Dendritic cell treated with granulocyte-macrophage colony-stimulating factor and Interleukin-4, amounts not matched to agents 40 ng/mL and 50 ng/mL, for 4 days (primary cell): ENCODE measurements around the gene TSSC4.

Experiments used
- H3K27ac Mint-ChIP-seq: one replicate; pipeline ENCODE4 v1.8.0; 2022; ENCODE audit warnings: mild to moderate bottlenecking, mixed read lengths
- H3K27me3 Mint-ChIP-seq: one replicate; pipeline ENCODE4 v1.8.0; 2022; ENCODE audit warnings: mild to moderate bottlenecking, mixed read lengths
- H3K36me3 Mint-ChIP-seq: one replicate; pipeline ENCODE4 v1.8.0; 2022; ENCODE audit warnings: low read depth, mixed read lengths
- H3K4me1 Mint-ChIP-seq: one replicate; pipeline ENCODE4 v1.8.0; 2022; ENCODE audit warnings: low read depth, mixed read lengths
- H3K4me3 Mint-ChIP-seq: one replicate; pipeline ENCODE4 v1.8.0; 2022; ENCODE audit warnings: mild to moderate bottlenecking, moderate library complexity, mixed read lengths
- H3K9me3 Mint-ChIP-seq: one replicate; pipeline ENCODE4 v1.8.0; 2022; ENCODE audit warnings: mixed read lengths
- intact Hi-C: fragments of 100-400 bp; cut with micrococcal nuclease; formaldehyde crosslinking; loops from one replicate; pipeline ENCODE4 v1.15.0; 2022

Gene TSSC4

GRCh38 chr11:2387266-2387987, 13.1 kb upstream of the TSSC4 start:
- no peak overlapping the region for H3K27ac Mint-ChIP-seq
- intact Hi-C loops: no loop called here
- peaks cover 68% of the 10 kb centered on the region for H3K4me1 Mint-ChIP-seq
- H3K9me3 Mint-ChIP-seq: no peaks in the 10 kb centered on the region
- H3K27me3 Mint-ChIP-seq: no peaks in the 10 kb centered on the region
- H3K4me3 Mint-ChIP-seq: no peak overlapping the region
- H3K36me3 Mint-ChIP-seq: peaks cover 74% of the 10 kb centered on the region

DNA sequence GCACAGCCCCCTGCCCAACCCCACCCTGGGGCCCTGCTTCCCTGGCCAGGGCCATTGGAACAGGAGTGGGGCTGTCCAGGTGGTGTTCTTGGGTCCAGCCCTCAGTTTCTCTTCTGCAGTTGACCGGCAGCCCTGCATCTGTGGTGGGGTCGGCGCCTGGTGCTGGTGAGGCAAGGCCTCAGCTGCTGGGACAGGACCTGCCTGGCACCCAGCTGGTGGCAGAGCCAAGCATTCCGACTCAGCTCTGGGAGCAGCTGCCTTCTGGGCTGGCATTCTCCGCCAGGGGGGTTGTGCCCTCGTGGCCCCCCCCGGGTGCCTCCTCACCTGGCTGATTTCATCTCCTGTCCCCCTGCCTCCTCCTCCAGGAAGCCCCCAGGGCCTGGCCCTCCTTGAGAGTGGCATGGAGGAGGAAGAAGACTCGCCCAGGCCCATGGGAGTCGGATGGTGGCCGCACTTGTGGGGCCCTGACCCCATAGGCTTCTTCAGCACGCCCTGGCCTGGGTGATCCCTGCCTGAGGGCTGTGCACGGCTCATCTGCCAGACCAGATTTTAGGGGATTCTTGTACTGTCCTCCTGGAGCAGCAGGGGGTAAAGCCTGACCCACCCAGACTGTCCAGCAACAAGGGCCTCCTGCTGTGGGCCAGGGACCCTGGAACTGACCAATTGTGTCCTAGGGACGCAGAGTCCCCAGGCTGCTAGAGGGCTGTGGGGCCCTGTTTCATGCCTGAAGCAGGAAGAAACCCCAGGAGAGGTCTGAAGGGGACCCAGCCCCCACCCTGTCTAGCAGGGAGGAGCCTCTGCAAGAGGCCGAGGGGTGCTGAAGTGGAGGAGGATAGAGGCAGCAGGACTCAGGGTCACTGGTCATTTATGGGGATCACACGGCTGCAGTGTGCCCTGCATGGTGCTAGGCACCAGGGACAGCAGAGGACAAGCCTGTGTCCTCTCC, 11.8 kb upstream of the TSSC4 start:
- intact Hi-C loops: no loop called here
- H3K27me3 Mint-ChIP-seq: no peaks in the 10 kb centered on the region
- H3K4me3 Mint-ChIP-seq: no peak overlapping the region
- H3K27ac Mint-ChIP-seq: no peak overlapping the region
- H3K36me3 Mint-ChIP-seq: peaks cover 85% of the 10 kb centered on the region
- H3K9me3 Mint-ChIP-seq: no peaks in the 10 kb centered on the region
- peaks cover 55% of the 10 kb centered on the region for H3K4me1 Mint-ChIP-seq

- H3K9me3 Mint-ChIP-seq: no peaks in the 10 kb centered on the region
- peaks cover 47% of the 10 kb centered on the region for H3K4me1 Mint-ChIP-seq
- intact Hi-C loops: no loop called here
- H3K27ac Mint-ChIP-seq: no peak overlapping the region
- H3K4me3 Mint-ChIP-seq: no peak overlapping the region
- peaks cover 87% of the 10 kb centered on the region for H3K36me3 Mint-ChIP-seq
- no peaks in the 10 kb centered on the region for H3K27me3 Mint-ChIP-seq
Observed at GRCh38 chr11:2389377-2390026, 11.0 kb upstream of the TSSC4 start.

DNA sequence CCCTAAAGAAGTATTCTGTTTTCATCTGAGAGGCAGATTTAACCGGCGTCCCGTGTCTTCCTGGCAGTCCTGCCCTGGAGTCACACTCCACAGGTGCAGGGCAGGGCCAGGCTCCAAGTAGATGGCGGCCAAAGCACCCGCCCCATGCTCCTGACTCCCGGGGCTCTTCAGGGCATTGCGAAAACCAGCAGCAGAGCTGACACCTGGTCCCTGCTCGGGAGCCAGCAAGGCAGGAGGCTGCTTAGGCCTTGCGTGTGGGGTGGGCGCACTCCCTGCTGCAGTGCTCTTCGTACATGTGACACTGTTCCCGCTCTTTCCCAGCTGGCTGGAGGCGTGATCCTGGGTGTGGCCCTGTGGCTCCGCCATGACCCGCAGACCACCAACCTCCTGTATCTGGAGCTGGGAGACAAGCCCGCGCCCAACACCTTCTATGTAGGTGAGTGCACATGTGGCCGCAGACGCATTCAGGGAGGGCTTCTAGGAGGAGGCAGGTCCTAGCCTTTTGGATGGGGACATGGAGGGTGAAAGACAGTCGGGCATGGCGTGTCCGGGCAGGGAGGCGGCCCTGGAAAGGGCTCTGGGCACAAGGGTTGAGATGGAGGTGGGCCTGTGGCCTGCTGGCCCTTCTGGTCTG, 10.3 kb upstream of the TSSC4 start:
- H3K4me3 Mint-ChIP-seq: no peak overlapping the region
- H3K9me3 Mint-ChIP-seq: no peaks in the 10 kb centered on the region
- H3K27me3 Mint-ChIP-seq: no peaks in the 10 kb centered on the region
- peaks cover 88% of the 10 kb centered on the region for H3K36me3 Mint-ChIP-seq
- no peak overlapping the region for H3K27ac Mint-ChIP-seq
- peaks cover 40% of the 10 kb centered on the region for H3K4me1 Mint-ChIP-seq
- intact Hi-C loops: no loop called here

GRCh38 chr11:2390725-2391151, 9.8 kb upstream of the TSSC4 start:
- Mint-ChIP-seq H3K27ac (no peak overlapping the region), H3K9me3 (no peaks in the 10 kb centered on the region), H3K36me3 (peaks cover 88% of the 10 kb centered on the region), H3K4me3 (no peak overlapping the region), H3K27me3 (no peaks in the 10 kb centered on the region), H3K4me1 (peaks cover 35% of the 10 kb centered on the region)
- intact Hi-C loops: no loop called here

DNA sequence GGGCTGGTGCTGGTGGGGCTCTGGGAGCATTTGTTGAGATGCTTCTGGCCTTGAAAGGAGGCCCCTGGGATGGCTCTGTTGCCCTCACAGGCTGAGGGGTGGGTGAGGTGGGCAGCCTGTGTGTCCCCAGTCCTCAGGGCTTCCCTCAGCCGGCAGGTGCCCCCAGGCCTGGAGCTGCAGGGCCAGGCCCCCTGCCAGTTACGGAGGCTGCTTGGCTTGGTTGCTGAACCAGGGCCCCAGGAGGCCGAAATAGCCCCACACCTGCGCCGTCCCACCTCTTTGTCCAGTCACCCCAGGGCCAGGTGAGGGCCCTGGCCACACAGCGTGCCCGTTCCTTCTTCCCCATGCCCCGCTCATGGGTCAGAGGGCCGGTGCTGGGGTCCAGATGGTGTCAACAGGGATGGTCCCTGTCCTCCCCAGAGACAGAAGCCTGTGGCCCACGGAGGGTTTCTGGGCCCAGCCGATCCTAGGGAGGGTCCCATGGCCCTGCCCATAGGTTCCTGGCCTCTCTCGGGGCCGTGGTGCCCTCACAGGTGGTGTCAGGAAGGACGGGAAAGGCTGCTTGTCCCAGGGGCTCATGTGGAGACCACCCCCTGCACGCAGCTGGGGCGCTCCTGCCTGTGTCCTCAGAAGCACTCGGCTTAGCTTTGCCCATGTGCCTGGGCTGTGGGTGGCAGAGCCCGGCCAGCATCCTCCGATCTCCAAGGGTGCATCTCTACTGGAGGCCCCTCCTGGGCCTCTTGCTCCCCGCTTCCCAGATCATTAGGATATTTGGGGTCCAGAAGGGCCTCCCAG, 9.2 kb upstream of the TSSC4 start:
- Mint-ChIP-seq H3K4me1 (peaks cover 28% of the 10 kb centered on the region), H3K4me3 (no peak overlapping the region), H3K36me3 (peaks cover 88% of the 10 kb centered on the region), H3K27me3 (no peaks in the 10 kb centered on the region), H3K27ac (no peak overlapping the region), H3K9me3 (no peaks in the 10 kb centered on the region)
- intact Hi-C loops: no loop called here

GRCh38 chr11:2392241-2392959, 8.2 kb upstream of the TSSC4 start:
- Mint-ChIP-seq H3K27ac (no peak overlapping the region), H3K4me1 (peaks cover 25% of the 10 kb centered on the region)

DNA sequence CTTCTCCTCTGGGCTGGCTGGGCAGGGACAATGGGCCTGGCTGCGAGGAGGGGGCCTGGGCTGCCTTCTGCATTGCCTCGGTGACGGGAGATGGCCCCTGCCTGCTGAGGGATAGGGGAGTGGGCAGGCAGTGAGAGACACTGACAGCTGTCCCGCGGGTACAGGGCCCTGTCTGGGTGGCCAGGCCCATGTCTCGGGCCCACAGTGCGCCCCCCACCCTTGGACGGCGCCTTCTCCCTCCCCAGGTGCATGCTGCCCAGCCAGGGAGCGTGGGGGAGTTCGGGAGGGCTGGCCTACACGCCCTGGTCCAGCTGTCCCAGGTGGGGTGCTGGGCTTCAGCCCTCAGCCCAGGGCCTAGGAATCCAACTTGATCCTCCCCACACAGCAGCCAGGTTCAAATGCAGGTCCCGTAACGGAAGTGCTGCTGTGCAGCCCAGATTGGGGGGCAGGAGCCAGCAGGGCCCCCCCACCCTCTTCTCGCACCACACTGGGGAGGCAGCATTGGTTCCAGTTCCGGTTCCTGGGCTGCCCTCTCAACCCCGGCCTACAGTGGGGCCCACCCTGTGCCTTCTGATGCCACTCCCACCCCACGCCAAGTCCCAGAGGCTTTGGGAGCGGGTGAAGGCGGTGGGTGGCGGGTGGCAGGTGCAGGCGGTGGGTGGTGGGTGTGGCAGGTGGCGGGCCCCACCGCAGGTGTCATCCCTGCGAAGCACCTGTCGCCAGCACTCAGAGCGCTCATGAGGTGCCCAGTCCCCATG, 7.3 kb upstream of the TSSC4 start:
- no peak overlapping the region for H3K27ac Mint-ChIP-seq
- H3K9me3 Mint-ChIP-seq: no peaks in the 10 kb centered on the region
- peaks cover 30% of the 10 kb centered on the region for H3K4me1 Mint-ChIP-seq
- intact Hi-C loops: no loop called here
- H3K27me3 Mint-ChIP-seq: no peaks in the 10 kb centered on the region
- no peak overlapping the region for H3K4me3 Mint-ChIP-seq
- peaks cover 95% of the 10 kb centered on the region for H3K36me3 Mint-ChIP-seq

More at GRCh38 chr11:2392241-2392959, 8.2 kb upstream of the TSSC4 start:
- Mint-ChIP-seq H3K4me3 (no peak overlapping the region), H3K9me3 (no peaks in the 10 kb centered on the region), H3K36me3 (peaks cover 88% of the 10 kb centered on the region), H3K27me3 (no peaks in the 10 kb centered on the region)
- intact Hi-C loops: no loop called here

DNA sequence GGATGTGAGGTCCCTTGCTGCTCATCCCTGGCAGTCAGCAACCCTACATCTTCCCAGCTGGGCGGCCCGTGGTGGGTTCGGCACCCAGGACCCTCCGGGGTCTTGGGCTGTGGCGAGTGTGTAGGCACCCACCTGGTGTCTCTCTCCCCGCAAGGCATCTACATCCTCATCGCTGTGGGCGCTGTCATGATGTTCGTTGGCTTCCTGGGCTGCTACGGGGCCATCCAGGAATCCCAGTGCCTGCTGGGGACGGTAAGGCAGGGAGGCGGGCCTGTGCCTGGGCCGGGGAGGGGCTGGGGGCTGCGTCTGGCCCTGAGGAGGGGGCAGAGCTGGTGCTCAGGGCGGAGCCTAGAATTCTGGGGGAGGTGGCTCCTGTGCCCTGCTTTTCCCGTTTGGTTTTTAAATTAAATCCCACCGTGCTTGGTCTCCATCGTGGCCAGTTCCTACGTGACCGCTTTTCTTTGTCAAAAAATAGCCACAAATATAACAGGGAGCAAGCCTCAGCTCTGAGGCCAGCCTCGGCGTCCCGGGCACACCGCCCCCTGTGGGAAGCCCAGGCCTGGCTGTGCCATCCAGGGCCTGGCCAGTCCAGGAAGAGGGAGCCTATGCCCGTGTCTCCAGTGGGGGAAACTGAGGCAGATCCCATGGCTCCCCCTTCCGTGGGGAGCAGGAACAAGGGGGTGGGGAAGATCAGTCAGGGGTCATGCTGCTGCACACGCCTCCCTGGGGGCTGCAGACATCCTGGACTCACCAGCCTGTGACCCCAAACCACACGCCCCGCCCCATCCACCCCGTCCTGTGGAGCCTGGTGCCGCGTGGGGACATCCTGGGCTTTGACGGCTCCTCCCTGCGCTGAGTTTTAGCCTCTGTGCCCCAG, 6.4 kb upstream of the TSSC4 start:
- Mint-ChIP-seq H3K9me3 (no peaks in the 10 kb centered on the region), H3K36me3 (peaks cover 94% of the 10 kb centered on the region)

DNA sequence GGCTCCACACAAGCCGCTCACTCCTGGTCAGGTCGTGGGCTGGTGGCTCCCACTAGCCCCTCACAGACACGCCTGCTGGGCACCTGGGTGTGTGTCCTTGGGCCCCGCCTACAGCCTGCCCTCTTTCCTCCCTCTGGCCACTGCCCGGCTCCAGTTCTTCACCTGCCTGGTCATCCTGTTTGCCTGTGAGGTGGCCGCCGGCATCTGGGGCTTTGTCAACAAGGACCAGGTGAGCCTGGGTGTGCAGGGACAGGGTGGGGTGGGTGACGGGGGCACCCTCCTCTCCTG, 5.8 kb upstream of the TSSC4 start:
- H3K36me3 Mint-ChIP-seq: peaks cover 89% of the 10 kb centered on the region
- no peak overlapping the region for H3K27ac Mint-ChIP-seq
- peaks cover 32% of the 10 kb centered on the region for H3K4me1 Mint-ChIP-seq

More for the DNA sequence above, 6.4 kb upstream of the TSSC4 start:
- Mint-ChIP-seq H3K4me3 (no peak overlapping the region), H3K4me1 (peaks cover 32% of the 10 kb centered on the region), H3K27ac (no peak overlapping the region), H3K27me3 (no peaks in the 10 kb centered on the region)
- intact Hi-C loops: no loop called here

GRCh38 chr11:2395211-2395730, 5.3 kb upstream of the TSSC4 start:
- Mint-ChIP-seq H3K27me3 (no peaks in the 10 kb centered on the region), H3K36me3 (peaks cover 84% of the 10 kb centered on the region), H3K27ac (no peak overlapping the region), H3K9me3 (no peaks in the 10 kb centered on the region), H3K4me3 (no peak overlapping the region), H3K4me1 (peaks cover 28% of the 10 kb centered on the region)
- intact Hi-C loops: no loop called here

More for the DNA sequence above, 5.8 kb upstream of the TSSC4 start:
- no peaks in the 10 kb centered on the region for H3K9me3 Mint-ChIP-seq
- intact Hi-C loops: no loop called here
- H3K27me3 Mint-ChIP-seq: no peaks in the 10 kb centered on the region
- no peak overlapping the region for H3K4me3 Mint-ChIP-seq
